Natural killer cell (primary cell): ENCODE measurements around the gene NCAM1. TPM values are rescaled to one million over a fixed set of nuclear protein-coding genes. Genes with fewer than 3 reads are reported as not detected.

Experiments
- ATAC-seq, 3 donors: fragments of 150-1000 bp in 2 of 3; fragments of 200-7000 bp in 1 of 3; cut with Tn5 transposase; 1 replicate in 1 of 3; 2 replicates in 2 of 3; pipeline ENCODE4 v1.10.0; 2021; ENCODE audit warnings: mild to moderate bottlenecking in 2 of 3, moderate library complexity in 2 of 3
- DNase-seq, 2 donors: peaks; one replicate each; pipeline versions ENCODE4 v3.0.0 to v3.0.0-alpha.2; 2013 to 2021; ENCODE audit warnings: mixed read lengths in 1 of 2
- H3K27ac ChIP-seq: one replicate; pipeline ENCODE4 v1.5.1; 2013; ENCODE audit warnings: mild to moderate bottlenecking, low read length
- H3K27me3 ChIP-seq: one replicate; pipeline ENCODE4 v1.6.1; 2013; ENCODE audit warnings: low read length; ENCODE audit not compliant: control insufficient read depth, insufficient read depth
- H3K36me3 ChIP-seq: one replicate; pipeline ENCODE4 v1.6.1; 2013; ENCODE audit warnings: low read length; ENCODE audit not compliant: control insufficient read depth, insufficient read depth
- H3K4me1 ChIP-seq: one replicate; pipeline ENCODE4 v1.6.1; 2013; ENCODE audit warnings: low read length; ENCODE audit not compliant: control insufficient read depth, insufficient read depth
- H3K4me3 ChIP-seq: one replicate; pipeline ENCODE4 v1.5.1; 2013; ENCODE audit warnings: low read length
- H3K9me3 ChIP-seq: one replicate; pipeline ENCODE4 v1.6.1; 2013; ENCODE audit warnings: low read length; ENCODE audit not compliant: control insufficient read depth, insufficient read depth
- H3K27ac Mint-ChIP-seq, 2 donors: one replicate each; pipeline ENCODE4 v1.8.0; 2022; ENCODE audit warnings: mild to moderate bottlenecking in 2 of 2, mixed read lengths in 2 of 2, moderate library complexity in 1 of 2
- H3K27me3 Mint-ChIP-seq, 2 donors: one replicate each; pipeline ENCODE4 v1.8.0; 2022; ENCODE audit warnings: low read depth in 2 of 2, mixed read lengths in 2 of 2
- H3K36me3 Mint-ChIP-seq: one replicate; pipeline ENCODE4 v1.8.0; 2022; ENCODE audit warnings: mixed read lengths
- H3K4me1 Mint-ChIP-seq, 2 donors: one replicate each; pipeline ENCODE4 v1.8.0; 2022; ENCODE audit warnings: mixed read lengths in 2 of 2
- H3K4me3 Mint-ChIP-seq: one replicate; pipeline ENCODE4 v1.8.0; 2022; ENCODE audit warnings: mild to moderate bottlenecking, moderate library complexity, mixed read lengths
- H3K9me3 Mint-ChIP-seq, 2 donors: one replicate each; pipeline ENCODE4 v1.8.0; 2022; ENCODE audit warnings: mixed read lengths in 2 of 2
- CTCF ChIP-seq: fragments of 200-600 bp; IDR thresholded peaks from one replicate; pipeline ENCODE4 v1.8.0; 2022; ENCODE audit warnings: antibody characterized with exemption
- WGBS: methylation state at CpG from one replicate; pipeline ENCODE4 v1.1.7; 2013; ENCODE audit warnings: missing lambda C conversion rate; ENCODE audit not compliant: insufficient coverage; 5-methylcytosine and 5-hydroxymethylcytosine counted together
- intact Hi-C: fragments of 100-400 bp; cut with micrococcal nuclease; formaldehyde crosslinking; loops from one replicate; pipeline ENCODE4 v1.14.2; 2022
- total RNA-seq, 4 donors: library from RNA; stranded (reverse); fragments of 120-200 nt in 1 of 4; gene quantifications; one replicate each; pipeline versions ENCODE4 v1.2.3 to v1.2.4, GENCODE V29; 2013 to 2022

Gene NCAM1
- total RNA-seq, 3 donors from 2014 or later (not counting 1 experiment from before 2014, with no cell fraction given): 129 to 208 (median 187) TPM

GRCh38 chr11:112949781-112950575 lies 11.2 kb upstream of the NCAM1 start:
- WGBS: 83% methylated on average over 5 of the region's 6 CpGs
- no peaks in the 10 kb centered on the region for H3K9me3 ChIP-seq
- intact Hi-C loops: no loop called here
- TF ChIP-seq CTCF: no peak
- peaks cover 4% of the 10 kb centered on the region for H3K27me3 ChIP-seq
- H3K27me3 Mint-ChIP-seq: peaks cover 31% of the 10 kb centered on the region in 2 donors
- no peak overlapping the region for H3K27ac ChIP-seq
- peaks cover 5 to 8% of the 10 kb centered on the region in 2 donors for H3K4me1 Mint-ChIP-seq
- H3K9me3 Mint-ChIP-seq: no peaks in the 10 kb centered on the region
- ATAC-seq: no peak
- H3K4me3 Mint-ChIP-seq: no peak overlapping the region
- DNase-seq: no peak
- H3K4me3 ChIP-seq: no peak overlapping the region
- no peak overlapping the region for H3K27ac Mint-ChIP-seq
- H3K36me3 Mint-ChIP-seq: no peaks in the 10 kb centered on the region
- no peaks in the 10 kb centered on the region for H3K4me1 ChIP-seq
- H3K36me3 ChIP-seq: no peaks in the 10 kb centered on the region

- Histone ChIP-seq H3K36me3 (no peaks in the 10 kb centered on the region), H3K4me3 (no peak overlapping the region), H3K27me3 (no peaks in the 10 kb centered on the region), H3K9me3 (no peaks in the 10 kb centered on the region), H3K27ac (no peak overlapping the region), H3K4me1 (peaks cover 16% of the 10 kb centered on the region)
- no peak for ATAC-seq
- no peaks in the 10 kb centered on the region for H3K36me3 Mint-ChIP-seq
- H3K27ac Mint-ChIP-seq: no peak overlapping the region
- peaks cover 8 to 11% of the 10 kb centered on the region in 2 donors for H3K27me3 Mint-ChIP-seq
- no peak for DNase-seq
- WGBS: 74% methylated on average over 3 of the region's 4 CpGs
- peaks cover 6 to 29% of the 10 kb centered on the region in 2 donors for H3K4me1 Mint-ChIP-seq
- H3K4me3 Mint-ChIP-seq: no peak overlapping the region
- intact Hi-C loops: no loop called here
- no peaks in the 10 kb centered on the region for H3K9me3 Mint-ChIP-seq
- no peak for TF ChIP-seq CTCF
Measured at GRCh38 chr11:112958670-112959069, 2.5 kb upstream of the NCAM1 start.

- peak overlapping the region; percentile 76 for H3K4me3 ChIP-seq
- peak overlapping the region; percentile 97 for H3K4me3 Mint-ChIP-seq
- no peaks in the 10 kb centered on the region for H3K36me3 ChIP-seq
- under 1% methylated on average over 82 of the region's 82 CpGs for WGBS
- TF ChIP-seq CTCF: no peak
- intact Hi-C loops: loop anchor here (5.0 kb wide), 1 partner anchor 80 kb away; no protein-coding TSS in a partner anchor
- peak overlapping the region; percentile 57 to 92 for H3K27ac Mint-ChIP-seq
- peak; percentile 65 to 70 (median 70) for ATAC-seq
- DNase-seq: peak; percentile 21 to 37
- peak overlapping the region; percentile 36 for H3K27ac ChIP-seq
- no peaks in the 10 kb centered on the region for H3K27me3 ChIP-seq
- H3K36me3 Mint-ChIP-seq: no peaks in the 10 kb centered on the region
- H3K9me3 Mint-ChIP-seq: no peaks in the 10 kb centered on the region
- no peaks in the 10 kb centered on the region for H3K9me3 ChIP-seq
- H3K4me1 Mint-ChIP-seq: peaks cover 17 to 35% of the 10 kb centered on the region in 2 donors
- no peaks in the 10 kb centered on the region for H3K27me3 Mint-ChIP-seq
- peaks cover 17% of the 10 kb centered on the region for H3K4me1 ChIP-seq
Measured at GRCh38 chr11:112961751-112962578, 745 bp downstream of the NCAM1 start.
